ENCODE measurements around the gene SLC12A7.
"Not testable (repeated sequence)": the region's sequence is repeated elsewhere in the genome, so short reads cannot be mapped to it uniquely, and the experiment has no call there.

SLC12A7 gene

GRCh38 chr5:1032551-1033027 lies 79.3 kb downstream of the SLC12A7 start:
- no peak for DNase-seq

- DNase-seq, result no peak
Observed at GRCh38 chr5:1032011-1032410, 79.9 kb downstream of the SLC12A7 start.

GRCh38 chr5:1031306-1031959 lies 80.4 kb downstream of the SLC12A7 start:
- no peak for DNase-seq

- DNase-seq, result no peak
Observed at GRCh38 chr5:1030801-1031271, 81.0 kb downstream of the SLC12A7 start.

GRCh38 chr5:1029945-1030625 lies 81.8 kb downstream of the SLC12A7 start:
- no peak for DNase-seq

- no peak for DNase-seq
Observed at GRCh38 chr5:1029282-1029944, 82.5 kb downstream of the SLC12A7 start.

- no peak for DNase-seq
Observed at GRCh38 chr5:1028481-1029281, 83.2 kb downstream of the SLC12A7 start.

GRCh38 chr5:1027631-1028441 lies 84.0 kb downstream of the SLC12A7 start:
- no peak for DNase-seq

- DNase-seq, result no peak
Observed at GRCh38 chr5:1026700-1027621, 84.9 kb downstream of the SLC12A7 start.

- DNase-seq, result not testable (repeated sequence)
Observed at GRCh38 chr5:1021969-1022336, 89.9 kb downstream of the SLC12A7 start.

- no peak for DNase-seq
Observed at GRCh38 chr5:1021136-1021968, 90.5 kb downstream of the SLC12A7 start.

- DNase-seq, result no peak
Observed at GRCh38 chr5:1020452-1020961, 91.4 kb downstream of the SLC12A7 start.

GRCh38 chr5:1019001-1019905 lies 92.6 kb downstream of the SLC12A7 start:
- DNase-seq, result no peak

- no peak for DNase-seq
Observed at GRCh38 chr5:1018596-1018995, 93.3 kb downstream of the SLC12A7 start.

- DNase-seq, result no peak
Observed at GRCh38 chr5:1017691-1018455, 94.0 kb downstream of the SLC12A7 start.

- no peak for DNase-seq
Observed at GRCh38 chr5:1017056-1017455, 94.8 kb downstream of the SLC12A7 start.

GRCh38 chr5:1016476-1016875 lies 95.4 kb downstream of the SLC12A7 start:
- DNase-seq, result no peak

- no peak for DNase-seq
Observed at GRCh38 chr5:1016036-1016435, 95.8 kb downstream of the SLC12A7 start.

Data from suppressor macrophage (primary cell).